Testis (tissue), 3 donors: ENCODE data around the gene TSHZ1. TPM values are rescaled to one million over a fixed set of nuclear protein-coding genes. Genes with fewer than 3 reads are reported as not detected.

Experiments used
- DNase-seq: peaks from one replicate; pipeline ENCODE4 v3.0.0-alpha.2; 2019
- H3K27ac ChIP-seq, 2 donors: fragments of 200-600 bp; sonication (generic); one replicate each; pipeline ENCODE4 v1.5.1; 2019
- H3K27me3 ChIP-seq: fragments of 200-600 bp; sonication (generic); one replicate; pipeline ENCODE4 v1.5.1; 2019
- H3K36me3 ChIP-seq: fragments of 200-600 bp; sonication (generic); one replicate; pipeline ENCODE4 v1.5.1; 2017; ENCODE audit warnings: low read depth; ENCODE audit errors: missing control alignments
- H3K4me1 ChIP-seq: fragments of 200-600 bp; sonication (generic); one replicate; pipeline ENCODE4 v1.5.1; 2019
- H3K4me3 ChIP-seq, 2 donors: fragments of 200-600 bp; sonication (generic); one replicate each; pipeline ENCODE4 v1.5.1; 2017 to 2019
- H3K9me3 ChIP-seq: fragments of 200-600 bp; sonication (generic); one replicate; pipeline ENCODE4 v1.5.1; 2017
- CTCF ChIP-seq, 3 experiments: fragments of 450-650 bp in 2 of 3; fragments of 200-600 bp in 1 of 3; sonication (generic) in 1 of 3; IDR thresholded peaks; one replicate each; pipeline ENCODE4 v1.5.1; 2016 to 2019; ENCODE audit warnings: antibody characterized with exemption in 3 of 3, mild to moderate bottlenecking in 2 of 3, moderate library complexity in 1 of 3
- POLR2A ChIP-seq: fragments of 450-650 bp; IDR thresholded peaks from one replicate; pipeline ENCODE4 v1.6.1; 2017; ENCODE audit warnings: antibody characterized with exemption, mild to moderate bottlenecking, moderate library complexity
- WGBS, 2 donors: methylation state at CpG; one replicate each; pipeline ENCODE4 v1.1.5; 2018; 5-methylcytosine and 5-hydroxymethylcytosine counted together
- intact Hi-C: fragments of 100-400 bp; cut with DNase I; formaldehyde crosslinking; loops from one replicate; pipeline ENCODE4 v1.15.1; 2023; ENCODE audit warnings: low total_unique reads
- polyA plus RNA-seq: library from polyadenylated mRNA; stranded (reverse); fragments of 350-450 nt; fragmentation: Illumina TruSeq; extraction: RNeasy Lipid Tissue Mini Kit (QIAGEN cat#74804); gene quantifications from one replicate; pipeline ENCODE4 v1.2.3, GENCODE V29; 2014; ENCODE audit warnings: low read depth, low replicate concordance; ENCODE audit not compliant: insufficient read depth
- total RNA-seq, 2 donors: library from RNA; depleted of rRNA; stranded (reverse); fragments of >200 nt; gene quantifications; one replicate each; pipeline ENCODE4 v1.2.3, GENCODE V29; 2016

Gene TSHZ1
- total and polyA plus RNA-seq, 3 donors from 2014 or later = 12.8 to 36.2 (median 18.4) TPM

DNA sequence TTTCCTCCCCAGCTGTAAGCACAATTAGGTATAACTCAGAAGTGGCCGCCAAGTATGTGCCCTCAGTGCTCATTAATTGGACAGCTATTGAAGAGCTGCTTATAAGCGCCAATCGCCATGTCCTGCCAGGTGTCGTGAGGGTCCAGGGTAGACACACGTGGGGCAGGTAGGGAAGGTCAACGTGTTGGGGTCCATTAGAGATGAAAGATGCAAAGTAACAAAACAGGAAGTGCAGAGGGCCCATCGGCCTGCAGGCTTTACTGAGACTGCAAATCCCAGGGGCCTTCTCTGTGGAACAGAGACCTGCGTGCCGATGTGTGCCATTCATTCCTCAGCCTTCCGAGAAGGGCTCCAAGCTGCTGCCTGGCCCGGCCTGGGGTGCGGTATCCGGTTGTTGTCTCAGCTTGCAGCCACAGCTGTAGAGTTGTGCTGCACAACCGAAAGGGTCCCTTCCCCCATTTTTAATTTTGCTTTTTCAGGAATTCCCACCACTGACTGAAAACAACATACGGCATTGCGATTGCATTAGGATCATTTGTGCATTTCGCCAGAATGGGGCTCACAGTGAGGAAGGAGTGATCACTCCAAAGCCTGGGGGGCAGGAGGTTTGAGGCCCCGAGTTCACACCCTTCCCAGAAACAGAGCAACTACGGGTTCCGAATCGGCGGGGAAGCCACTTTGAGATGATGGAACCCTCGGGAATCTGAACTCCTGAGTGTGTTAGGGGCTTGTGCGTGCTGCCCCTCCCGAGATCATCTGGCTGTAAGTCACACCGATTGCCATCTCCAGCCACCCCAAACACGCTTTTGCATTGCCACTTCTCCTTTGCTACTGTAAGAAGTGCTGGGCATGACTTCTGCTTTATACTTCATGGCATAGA, 94.3 kb downstream of the TSHZ1 start:
- Histone ChIP-seq H3K36me3 (no peaks in the 10 kb centered on the region), H3K4me3 (no peak overlapping the region), H3K9me3 (no peaks in the 10 kb centered on the region), H3K27ac (no peak overlapping the region), H3K27me3 (no peaks in the 10 kb centered on the region), H3K4me1 (no peaks in the 10 kb centered on the region)
- DNase-seq = no peak
- WGBS, 2 donors = 62 to 71% methylated on average over 26 to 27 of the region's 27 CpGs
- intact Hi-C loops = no loop called here
- TF ChIP-seq CTCF (IDR thresholded peaks at IDR 0.05) = no peak
- TF ChIP-seq POLR2A = no peak

DNA sequence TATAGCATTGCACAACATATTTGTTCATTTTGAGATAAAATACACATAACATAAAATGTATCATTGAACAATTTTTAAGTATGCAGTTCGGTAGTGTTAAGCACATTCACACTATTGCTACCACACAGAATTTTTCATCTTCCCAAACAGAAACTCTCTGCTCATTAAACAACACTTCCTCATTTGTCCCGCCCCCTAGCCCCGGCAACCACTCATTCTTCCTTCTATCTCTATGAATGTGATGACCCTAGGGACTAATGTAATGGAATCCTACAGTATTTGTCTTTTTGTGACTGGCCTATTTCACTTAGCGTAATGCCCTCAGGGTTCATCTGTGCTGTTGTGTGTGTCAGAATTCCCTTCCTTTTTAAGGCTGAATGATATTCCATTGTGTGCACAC, 95.4 kb downstream of the TSHZ1 start:
- 83 to 87% methylated on average over 4 of the region's 4 CpGs for WGBS, 2 donors
- DNase-seq = no peak
- Histone ChIP-seq H3K36me3 (no peaks in the 10 kb centered on the region), H3K4me3 (no peak overlapping the region), H3K9me3 (no peaks in the 10 kb centered on the region), H3K4me1 (no peaks in the 10 kb centered on the region), H3K27ac (no peak overlapping the region), H3K27me3 (no peaks in the 10 kb centered on the region)
- TF ChIP-seq POLR2A (no peak), CTCF (IDR thresholded peaks at IDR 0.05) (no peak)
- intact Hi-C loops = no loop called here

GRCh38 chr18:75307530-75307929, 96.9 kb downstream of the TSHZ1 start:
- WGBS, 2 donors = 75 to 79% methylated on average over 2 of the region's 2 CpGs
- no peak for DNase-seq

GRCh38 chr18:75309564-75309963, 99.0 kb downstream of the TSHZ1 start:
- Histone ChIP-seq H3K4me3 (no peak overlapping the region), H3K9me3 (no peaks in the 10 kb centered on the region), H3K27ac (no peak overlapping the region), H3K36me3 (no peaks in the 10 kb centered on the region), H3K27me3 (no peaks in the 10 kb centered on the region), H3K4me1 (no peaks in the 10 kb centered on the region)
- no peak for DNase-seq
- WGBS, 2 donors = 81 to 87% methylated on average over 7 to 8 of the region's 8 CpGs
- intact Hi-C loops = no loop called here
- TF ChIP-seq POLR2A (no peak), CTCF (IDR thresholded peaks at IDR 0.05) (no peak)

More at GRCh38 chr18:75307530-75307929, 96.9 kb downstream of the TSHZ1 start:
- no peaks in the 10 kb centered on the region for H3K36me3 ChIP-seq
- TF ChIP-seq CTCF (IDR thresholded peaks at IDR 0.05) = no peak
- no peak for TF ChIP-seq POLR2A
- H3K9me3 ChIP-seq = no peaks in the 10 kb centered on the region
- no peaks in the 10 kb centered on the region for H3K4me1 ChIP-seq
- no peaks in the 10 kb centered on the region for H3K27me3 ChIP-seq
- H3K4me3 ChIP-seq = no peak overlapping the region
- intact Hi-C loops = no loop called here
- no peak overlapping the region for H3K27ac ChIP-seq

DNA sequence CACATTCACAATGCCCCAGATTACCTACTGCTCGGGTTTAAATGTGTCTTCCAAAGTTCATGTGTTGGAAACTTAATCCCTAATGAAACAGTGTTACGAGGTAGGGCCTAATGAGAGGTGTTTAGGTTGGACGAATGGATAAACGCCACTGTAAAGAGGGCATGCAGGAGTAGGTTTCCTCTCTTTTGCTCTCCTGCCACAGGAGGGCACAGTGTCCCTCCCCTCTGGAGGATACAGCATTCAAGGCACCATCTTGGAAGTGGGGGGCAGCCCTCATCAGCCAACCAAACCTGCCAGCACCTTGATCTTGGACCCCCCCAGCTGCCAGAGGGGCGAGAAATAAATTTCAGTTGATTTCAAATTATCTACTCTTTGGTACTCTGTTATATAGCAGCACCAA, 103.5 kb downstream of the TSHZ1 start:
- H3K4me1 ChIP-seq = no peaks in the 10 kb centered on the region
- TF ChIP-seq CTCF (IDR thresholded peaks at IDR 0.05) (no peak), POLR2A (no peak)
- H3K36me3 ChIP-seq = no peaks in the 10 kb centered on the region
- no peaks in the 10 kb centered on the region for H3K27me3 ChIP-seq
- no peak overlapping the region for H3K27ac ChIP-seq
- intact Hi-C loops = no loop called here
- no peak for DNase-seq
- 81 to 91% methylated on average over 5 of the region's 5 CpGs for whole genome bisulfite sequencing, 2 donors
- no peaks in the 10 kb centered on the region for H3K9me3 ChIP-seq
- no peak overlapping the region for H3K4me3 ChIP-seq
